ENCODE data around the gene LRP6. TPM values are rescaled to one million over a fixed set of nuclear protein-coding genes. Genes with fewer than 3 reads are reported as not detected.

Gene LRP6
- total RNA-seq, 1 experiment from 2014 or later = 72.8 TPM

DNA sequence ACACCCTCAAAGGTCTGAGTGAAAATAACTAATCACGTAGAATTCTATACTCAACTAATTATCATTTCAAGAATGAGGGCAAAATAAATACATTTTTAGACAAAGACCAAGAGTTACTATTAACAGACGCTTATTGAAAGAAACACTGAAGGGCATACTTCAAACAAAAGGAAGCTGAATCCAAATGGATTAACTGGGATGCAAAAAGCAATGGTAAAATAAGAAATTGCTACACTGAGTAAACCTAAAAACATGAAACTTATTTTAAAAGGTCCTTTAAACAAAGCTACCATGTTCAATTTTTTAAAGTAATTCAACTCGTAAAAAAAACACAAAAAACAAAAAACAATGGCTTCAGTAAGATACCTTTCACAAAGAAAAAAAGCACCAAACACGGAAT is 28.2 kb downstream of the LRP6 start:
- ATAC-seq (no peak), DNase-seq (ENCODE audit: low spot score) (no peak)
- POLR2A ChIA-PET = interaction anchor here (1.1 kb wide), 1 partner anchor 10 kb away, joined by 8 read pairs; no protein-coding TSS in a partner anchor
- H3K36me3 Mint-ChIP-seq = no peaks in the 10 kb centered on the region; the same call in 1 of the 2 replicates
- H3K4me1 Mint-ChIP-seq = peaks cover 55% of the 10 kb centered on the region
- H3K9me3 Mint-ChIP-seq = peaks cover 3% of the 10 kb centered on the region; the same call in 1 of the 2 replicates
- CTCF ChIA-PET = interaction anchor here (1.1 kb wide), 1 partner anchor 10 kb away, joined by 3 read pairs; no protein-coding TSS in a partner anchor
- H3K27ac Mint-ChIP-seq = peak overlapping the region; percentile 78; the same call in 1 of the 2 replicates
- no peak for TF ChIP-seq AR (CRISPR knock-in tag; IDR thresholded peaks at IDR 0.05)
- H3K27me3 Mint-ChIP-seq (ENCODE audit: low read depth) = no peaks in the 10 kb centered on the region
- H3K4me3 Mint-ChIP-seq = no peak overlapping the region

DNA sequence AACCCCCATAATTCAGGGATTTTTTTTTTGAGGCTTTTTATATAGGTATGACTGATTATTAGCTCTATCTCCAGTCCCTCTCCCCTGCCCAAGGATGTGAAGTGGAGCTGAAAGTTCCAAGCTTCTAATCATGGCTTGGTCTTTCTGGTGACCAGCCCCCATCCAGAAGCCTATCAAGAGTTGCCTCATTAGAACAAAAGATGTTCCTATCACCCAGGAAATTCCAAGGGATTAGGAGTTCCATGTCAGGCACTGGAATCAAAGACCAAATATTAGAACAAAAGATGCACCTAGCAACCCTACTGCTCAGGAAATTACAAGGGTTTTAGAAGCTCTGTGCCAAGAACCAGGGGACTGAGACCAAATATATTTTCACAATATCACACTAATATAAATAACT is 29.9 kb downstream of the LRP6 start:
- TF ChIP-seq NR3C1 (CRISPR knock-in tag; conservative IDR thresholded peaks at IDR 0.05; ENCODE audit: low read depth) (no peak), ZNF138 (CRISPR knock-in tag; conservative IDR thresholded peaks at IDR 0.05) (no peak), TEAD4 (CRISPR knock-in tag; IDR thresholded peaks at IDR 0.05) (no peak), ZNF512 (CRISPR knock-in tag; IDR thresholded peaks at IDR 0.05; ENCODE audit: borderline replicate concordance) (no peak), MXD4 (CRISPR knock-in tag; IDR thresholded peaks at IDR 0.05; ENCODE audit: borderline replicate concordance) (no peak), ELF4 (CRISPR knock-in tag; IDR thresholded peaks at IDR 0.05; ENCODE audit: low read depth) (no peak)
- TF ChIP-seq, protein P1, sequence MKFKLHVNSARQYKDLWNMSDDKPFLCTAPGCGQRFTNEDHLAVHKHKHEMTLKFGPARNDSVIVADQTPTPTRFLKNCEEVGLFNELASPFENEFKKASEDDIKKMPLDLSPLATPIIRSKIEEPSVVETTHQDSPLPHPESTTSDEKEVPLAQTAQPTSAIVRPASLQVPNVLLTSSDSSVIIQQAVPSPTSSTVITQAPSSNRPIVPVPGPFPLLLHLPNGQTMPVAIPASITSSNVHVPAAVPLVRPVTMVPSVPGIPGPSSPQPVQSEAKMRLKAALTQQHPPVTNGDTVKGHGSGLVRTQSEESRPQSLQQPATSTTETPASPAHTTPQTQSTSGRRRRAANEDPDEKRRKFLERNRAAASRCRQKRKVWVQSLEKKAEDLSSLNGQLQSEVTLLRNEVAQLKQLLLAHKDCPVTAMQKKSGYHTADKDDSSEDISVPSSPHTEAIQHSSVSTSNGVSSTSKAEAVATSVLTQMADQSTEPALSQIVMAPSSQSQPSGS (CRISPR knock-in tag; IDR thresholded peaks at IDR 0.05; ENCODE audit: borderline replicate concordance, low read depth) = no peak
- TF ChIP-seq, protein P2, sequence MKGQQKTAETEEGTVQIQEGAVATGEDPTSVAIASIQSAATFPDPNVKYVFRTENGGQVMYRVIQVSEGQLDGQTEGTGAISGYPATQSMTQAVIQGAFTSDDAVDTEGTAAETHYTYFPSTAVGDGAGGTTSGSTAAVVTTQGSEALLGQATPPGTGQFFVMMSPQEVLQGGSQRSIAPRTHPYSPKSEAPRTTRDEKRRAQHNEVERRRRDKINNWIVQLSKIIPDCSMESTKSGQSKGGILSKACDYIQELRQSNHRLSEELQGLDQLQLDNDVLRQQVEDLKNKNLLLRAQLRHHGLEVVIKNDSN (CRISPR knock-in tag; IDR thresholded peaks at IDR 0.05) = no peak
- Mint-ChIP-seq H3K36me3 (no peaks in the 10 kb centered on the region), H3K4me1 (peaks cover 53% of the 10 kb centered on the region), H3K27me3 (ENCODE audit: low read depth) (no peaks in the 10 kb centered on the region), H3K27ac (peak overlapping the region; percentile 1; the same call in 1 of the 2 replicates), H3K9me3 (peaks cover 3% of the 10 kb centered on the region; the same call in 1 of the 2 replicates), H3K4me3 (no peak overlapping the region)
- POLR2A ChIA-PET = no interaction called here
- no peak for DNase-seq (ENCODE audit: low spot score)
- no peak for ATAC-seq
- CTCF ChIA-PET = interaction anchor here (0.9 kb wide), 1 partner anchor 204 kb away, joined by 3 read pairs; no protein-coding TSS in a partner anchor

GRCh38 chr12:12230275-12230674 is 36.6 kb downstream of the LRP6 start:
- Mint-ChIP-seq H3K27ac (no peak overlapping the region), H3K27me3 (ENCODE audit: low read depth) (no peaks in the 10 kb centered on the region), H3K4me3 (no peak overlapping the region), H3K4me1 (peaks cover 43% of the 10 kb centered on the region), H3K36me3 (peaks cover 3% of the 10 kb centered on the region; the same call in 1 of the 2 replicates), H3K9me3 (peaks cover 5% of the 10 kb centered on the region)
- POLR2A ChIA-PET = interaction anchor here (0.6 kb wide), 1 partner anchor 33 kb away, joined by 3 read pairs; no protein-coding TSS in a partner anchor
- DNase-seq (ENCODE audit: low spot score) (no peak), ATAC-seq (no peak)
- CTCF ChIA-PET = interaction anchor here (1.2 kb wide), 1 partner anchor 10 kb away, joined by 3 read pairs; no protein-coding TSS in a partner anchor
- TF ChIP-seq MYBL2 (CRISPR knock-in tag; IDR thresholded peaks at IDR 0.05) (no peak), FOXP4 (CRISPR knock-in tag; IDR thresholded peaks at IDR 0.05) (no peak), CTCF (IDR thresholded peaks at IDR 0.05) (no peak), SP1 (CRISPR knock-in tag; conservative IDR thresholded peaks at IDR 0.05) (no peak), GRHL2 (CRISPR knock-in tag; IDR thresholded peaks at IDR 0.05; ENCODE audit: insufficient replicate concordance, severe bottlenecking) (no peak), NFE2L1 (CRISPR knock-in tag; IDR thresholded peaks at IDR 0.05) (no peak), HMGA2 (CRISPR knock-in tag; IDR thresholded peaks at IDR 0.05) (no peak), RELA (CRISPR knock-in tag; IDR thresholded peaks at IDR 0.05; ENCODE audit: borderline replicate concordance) (no peak), E2F1 (CRISPR knock-in tag; IDR thresholded peaks at IDR 0.05) (no peak)

Data from WTC11 (cell line).